ENCODE measurements around the gene CMKLR1. TPM values are rescaled to one million over a fixed set of nuclear protein-coding genes. Genes with fewer than 3 reads are reported as not detected.

The CMKLR1 gene
- total RNA-seq, 1 experiment from 2014 or later, result not detected

DNA sequence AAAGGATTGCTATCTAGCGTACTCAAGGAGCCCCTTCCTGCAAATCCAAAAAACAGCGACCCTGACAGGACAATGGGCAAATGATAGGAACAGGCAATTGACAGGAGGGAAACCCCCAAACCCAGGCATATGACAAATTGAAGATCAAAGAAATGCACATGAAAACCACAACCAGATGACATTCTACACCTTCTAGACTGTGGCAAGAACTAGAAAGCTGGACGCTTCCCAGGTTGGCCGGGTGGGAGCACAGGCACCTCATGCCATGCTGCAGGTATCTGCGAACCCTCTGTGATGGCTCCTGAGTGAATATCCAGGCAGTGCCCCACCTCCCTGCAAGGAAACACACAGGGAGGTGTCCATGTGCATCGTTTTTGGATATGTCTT, 37.1 kb downstream of the CMKLR1 start:
- no peak for DNase-seq (ENCODE audit: low spot score)

DNA sequence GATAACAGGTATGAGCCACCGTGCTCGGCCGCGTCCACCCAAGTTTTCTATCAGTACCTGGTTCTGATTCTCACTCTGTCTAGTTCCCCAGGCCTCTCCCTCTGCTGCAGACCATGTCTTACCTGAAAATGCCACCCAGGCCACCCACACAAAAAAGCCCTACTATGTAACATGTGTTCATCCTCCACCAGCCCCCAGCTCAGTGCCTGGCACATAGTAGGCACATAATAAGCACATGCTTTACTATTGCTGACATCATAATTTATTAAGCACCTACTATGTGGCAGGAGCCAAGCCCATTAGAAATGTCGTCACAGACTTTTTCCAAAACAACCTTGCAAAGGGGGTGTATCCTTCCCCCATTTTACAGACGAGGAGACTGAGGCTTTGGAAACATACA, 37.8 kb downstream of the CMKLR1 start:
- no peak for DNase-seq (ENCODE audit: low spot score)

DNA sequence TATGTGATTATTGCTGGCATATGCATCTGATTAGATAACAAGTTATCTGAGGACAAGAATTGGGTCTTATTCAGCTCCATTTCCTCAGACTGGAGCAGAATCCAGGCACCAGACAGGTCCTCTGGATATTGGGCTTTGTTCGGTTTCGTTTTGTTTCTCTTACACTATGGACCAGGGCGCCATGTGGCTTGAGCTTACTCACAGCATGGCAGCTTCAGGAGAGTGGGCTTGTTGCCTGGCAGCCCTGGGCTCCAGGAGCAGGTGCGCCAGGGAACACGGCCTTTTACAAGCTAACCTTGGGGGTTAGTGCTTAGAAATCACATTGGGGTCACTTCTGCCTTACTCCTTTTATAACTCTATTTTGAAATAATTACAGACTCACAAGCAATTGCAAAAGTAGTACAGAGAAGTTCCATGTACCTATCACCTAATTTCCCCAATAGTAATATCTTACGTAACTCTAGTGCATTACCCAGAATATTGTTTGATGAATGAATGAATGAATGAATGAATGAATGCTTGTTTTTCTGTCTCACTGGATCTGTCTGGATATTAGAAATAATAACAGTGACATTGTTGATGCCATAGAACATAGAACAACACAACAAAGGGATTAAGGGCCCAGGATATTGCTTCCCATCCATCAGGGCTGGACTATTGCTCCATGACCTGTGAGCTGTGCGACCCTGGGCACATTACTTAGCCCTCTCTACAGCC, 39.0 kb downstream of the CMKLR1 start:
- no peak for DNase-seq (ENCODE audit: low spot score)

DNA sequence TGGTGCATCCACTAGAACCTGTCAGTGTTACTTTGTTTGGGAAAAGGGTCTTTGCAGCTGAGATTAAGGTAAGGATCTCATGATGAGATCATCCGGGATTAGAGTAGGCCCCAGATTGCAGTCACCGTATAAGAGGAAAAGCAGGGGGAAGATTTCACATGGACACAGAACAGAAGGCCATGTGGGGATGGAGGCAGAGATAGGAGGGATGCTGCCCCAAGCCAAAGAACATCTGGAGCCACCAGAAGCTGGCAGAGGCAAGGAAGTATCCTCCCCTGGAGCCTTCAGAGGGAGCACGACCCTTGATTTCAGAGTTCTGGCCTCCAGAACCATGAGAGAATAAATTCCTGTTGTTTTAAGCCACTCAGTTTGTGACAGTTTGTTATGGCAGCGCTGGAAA, 39.6 kb downstream of the CMKLR1 start:
- DNase-seq (ENCODE audit: low spot score), result no peak

- DNase-seq (ENCODE audit: low spot score), result no peak
Measured at GRCh38 chr12:108298761-108299275, 40.3 kb downstream of the CMKLR1 start.

DNA sequence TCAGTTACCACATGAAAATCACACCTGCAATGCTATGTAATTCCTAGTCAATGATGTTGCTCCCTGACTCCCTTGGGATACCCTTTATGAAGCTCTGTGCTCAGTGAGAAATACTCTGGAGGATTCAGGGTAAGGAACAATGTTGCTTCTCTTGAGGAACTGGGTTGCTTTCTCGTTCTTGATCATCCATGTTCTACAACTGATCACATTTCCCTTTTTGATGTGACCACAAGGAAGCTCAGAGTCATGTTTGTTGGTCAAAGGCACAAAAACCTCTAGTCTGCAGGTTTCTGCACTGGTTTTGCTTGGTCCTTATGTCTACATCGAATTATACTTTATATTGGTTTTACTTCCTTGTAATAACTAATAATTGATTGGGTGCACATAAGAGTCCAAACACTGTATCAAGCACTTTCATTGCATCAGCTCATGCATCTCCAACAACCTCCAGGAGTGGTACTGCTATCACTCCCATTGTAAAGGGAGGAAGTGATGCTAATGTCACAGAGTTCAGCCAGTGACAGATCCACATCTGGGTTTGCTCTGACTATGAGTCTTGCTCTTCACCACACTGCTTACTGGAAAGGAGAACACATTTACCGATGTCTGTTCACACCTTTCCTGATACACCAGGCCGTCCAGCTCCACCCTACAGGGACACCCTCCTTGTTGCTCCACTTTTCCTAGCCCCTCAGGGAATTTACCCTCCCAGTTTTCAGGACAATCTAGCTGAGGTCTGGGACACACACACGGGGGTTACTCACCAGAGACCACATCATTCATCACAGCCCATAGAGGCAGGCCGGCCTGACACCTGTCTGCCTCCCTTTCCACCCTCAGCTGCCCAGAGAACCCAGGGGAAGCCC, 41.0 kb downstream of the CMKLR1 start:
- DNase-seq (ENCODE audit: low spot score), result no peak

- no peak for DNase-seq (ENCODE audit: low spot score)
Measured at GRCh38 chr12:108297424-108297823, 41.7 kb downstream of the CMKLR1 start.

DNA sequence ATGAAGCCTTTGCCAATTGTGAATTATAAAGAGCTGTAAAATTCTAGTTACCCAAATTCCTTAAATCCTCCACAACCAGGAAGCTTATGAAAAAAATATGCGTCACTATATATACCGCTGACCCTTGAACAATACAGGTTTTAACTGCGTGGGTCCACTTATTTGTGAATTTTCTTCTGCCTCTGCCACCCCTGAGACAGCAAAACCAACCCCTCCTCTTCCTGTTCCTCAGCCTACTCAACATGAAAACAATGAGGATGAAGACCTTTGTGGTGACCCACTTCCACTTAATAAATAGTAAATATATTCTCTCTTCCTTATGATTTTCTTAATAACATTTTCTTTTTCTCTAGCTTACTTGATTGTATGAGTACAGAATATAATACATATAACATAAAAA, 42.2 kb downstream of the CMKLR1 start:
- DNase-seq (ENCODE audit: low spot score), result no peak

DNA sequence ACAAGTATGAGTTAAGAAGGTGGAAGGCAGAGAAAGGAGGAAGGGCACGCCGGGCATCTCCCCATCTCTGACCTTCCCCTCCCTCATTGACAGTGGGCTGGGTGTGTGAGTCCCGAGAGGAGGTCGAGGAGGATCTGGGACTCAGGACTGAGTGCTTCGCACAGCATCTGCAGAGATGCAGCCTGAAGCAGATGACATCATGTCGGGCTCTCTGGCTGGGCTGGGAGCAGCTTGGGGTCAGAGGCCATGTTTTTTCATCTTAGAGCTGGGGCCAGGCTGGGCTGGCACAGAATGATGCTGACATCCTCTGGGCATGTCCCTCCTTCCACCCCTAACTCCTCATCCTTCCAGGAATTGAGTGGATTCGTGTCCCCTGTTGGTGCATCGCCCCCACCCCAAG, 43.5 kb downstream of the CMKLR1 start:
- DNase-seq (ENCODE audit: low spot score), result no peak

DNA sequence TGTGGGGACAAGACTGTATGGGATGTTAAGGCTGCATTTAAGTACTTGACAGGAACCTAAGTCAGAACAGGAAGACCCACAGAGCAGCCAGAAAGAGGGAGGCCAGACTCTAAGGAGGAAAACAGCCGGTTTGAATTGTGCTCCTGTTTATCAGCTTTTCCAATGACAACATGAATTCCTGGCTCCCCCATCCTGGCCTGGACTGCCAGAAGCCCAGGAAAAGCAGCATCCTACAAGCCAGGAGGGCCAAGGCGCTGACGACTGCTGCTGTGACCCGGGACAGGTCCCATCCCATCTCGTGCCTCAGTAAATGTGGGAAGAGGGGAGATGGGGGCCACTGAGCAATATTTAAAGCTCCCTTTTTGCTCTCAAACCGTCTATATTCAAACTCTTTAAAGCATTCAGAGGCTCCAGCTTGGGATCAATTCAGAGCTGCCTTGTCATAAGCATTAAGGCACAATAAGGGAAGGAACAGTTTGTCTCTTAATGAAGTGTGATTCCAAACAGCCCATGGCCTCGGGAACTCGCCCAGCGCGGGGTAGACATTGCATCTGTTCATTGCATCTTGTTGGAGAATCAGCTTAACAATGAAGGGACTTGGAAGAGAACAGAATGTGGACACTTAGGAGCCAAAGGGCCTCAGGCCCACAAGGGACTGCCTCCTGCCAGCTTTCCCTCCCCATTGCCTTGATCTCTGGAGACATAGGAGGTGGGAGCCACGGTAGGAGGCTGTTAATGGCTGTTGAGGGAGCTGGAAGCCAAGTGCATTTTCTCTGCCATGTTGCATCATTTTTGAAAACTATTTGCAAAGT, 49.6 kb downstream of the CMKLR1 start:
- DNase-seq (ENCODE audit: low spot score), result no peak

DNA sequence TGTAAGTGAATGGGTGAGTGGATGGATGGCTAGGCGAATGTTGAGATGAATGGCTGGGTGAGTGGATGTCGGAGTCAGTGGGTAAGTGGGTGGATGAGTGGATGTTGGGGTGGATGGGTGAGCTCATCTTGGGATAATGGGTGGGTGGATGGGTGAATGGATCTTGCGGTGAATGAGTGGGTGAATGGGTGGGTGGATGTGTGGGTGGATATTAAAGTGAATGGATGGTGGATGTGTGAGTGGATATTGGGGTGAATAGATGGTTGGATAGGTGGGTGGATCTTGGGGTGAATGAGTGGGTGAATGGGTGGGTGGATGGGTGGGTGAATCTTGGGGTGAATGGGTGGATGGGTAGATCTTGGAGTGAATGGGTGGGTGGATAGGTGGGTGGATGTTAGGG, 51.9 kb downstream of the CMKLR1 start:
- no peak for DNase-seq (ENCODE audit: low spot score)

GRCh38 chr12:108285016-108285415, 54.1 kb downstream of the CMKLR1 start:
- no peak for DNase-seq (ENCODE audit: low spot score)

DNA sequence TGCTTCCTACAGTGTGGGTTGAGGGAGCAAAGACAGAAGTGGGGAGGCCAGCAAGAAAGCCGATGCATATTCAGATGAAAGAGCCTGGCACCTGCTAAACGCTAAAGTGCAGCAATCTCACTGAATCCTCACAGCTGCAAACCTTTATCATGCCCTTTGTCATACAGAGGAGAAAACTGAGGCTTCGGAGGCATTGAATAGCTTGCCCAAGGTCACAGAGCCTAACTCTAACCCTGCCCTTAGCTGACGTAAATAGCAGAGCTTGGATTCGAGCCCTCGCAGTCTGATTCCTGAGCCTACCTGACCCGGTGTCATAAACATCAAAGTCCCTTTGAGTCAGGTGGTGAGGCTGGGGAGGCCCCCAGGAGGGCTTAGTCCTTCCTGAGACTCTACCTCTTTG, 54.9 kb downstream of the CMKLR1 start:
- DNase-seq (ENCODE audit: low spot score), result no peak

GRCh38 chr12:108282676-108283075, 56.4 kb downstream of the CMKLR1 start:
- DNase-seq (ENCODE audit: low spot score), result no peak

GRCh38 chr12:108282160-108282559, 57.0 kb downstream of the CMKLR1 start:
- DNase-seq (ENCODE audit: low spot score), result no peak

DNA sequence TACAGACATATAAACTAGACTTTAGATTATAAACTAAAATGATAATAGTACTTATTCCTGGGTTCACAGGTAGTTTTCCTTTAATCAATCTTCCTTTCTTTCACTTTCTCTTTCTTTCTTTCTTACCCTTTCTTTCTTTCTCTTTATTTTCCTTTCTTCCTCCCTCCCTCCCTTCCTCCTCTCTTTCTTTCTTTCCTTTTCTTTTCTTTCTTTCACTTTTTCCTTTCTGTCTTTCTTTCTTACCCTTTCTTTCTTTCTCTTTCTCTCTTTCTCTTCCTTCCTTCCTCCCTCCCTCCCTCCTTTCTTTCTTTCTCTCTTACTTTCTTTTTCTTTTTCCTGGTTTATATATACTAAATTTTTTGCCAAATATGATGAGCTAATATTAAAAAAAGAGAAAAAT, 61.5 kb downstream of the CMKLR1 start:
- no peak for DNase-seq (ENCODE audit: low spot score)

- DNase-seq (ENCODE audit: low spot score), result no peak
Measured at GRCh38 chr12:108273217-108273616, 65.9 kb downstream of the CMKLR1 start.

DNA sequence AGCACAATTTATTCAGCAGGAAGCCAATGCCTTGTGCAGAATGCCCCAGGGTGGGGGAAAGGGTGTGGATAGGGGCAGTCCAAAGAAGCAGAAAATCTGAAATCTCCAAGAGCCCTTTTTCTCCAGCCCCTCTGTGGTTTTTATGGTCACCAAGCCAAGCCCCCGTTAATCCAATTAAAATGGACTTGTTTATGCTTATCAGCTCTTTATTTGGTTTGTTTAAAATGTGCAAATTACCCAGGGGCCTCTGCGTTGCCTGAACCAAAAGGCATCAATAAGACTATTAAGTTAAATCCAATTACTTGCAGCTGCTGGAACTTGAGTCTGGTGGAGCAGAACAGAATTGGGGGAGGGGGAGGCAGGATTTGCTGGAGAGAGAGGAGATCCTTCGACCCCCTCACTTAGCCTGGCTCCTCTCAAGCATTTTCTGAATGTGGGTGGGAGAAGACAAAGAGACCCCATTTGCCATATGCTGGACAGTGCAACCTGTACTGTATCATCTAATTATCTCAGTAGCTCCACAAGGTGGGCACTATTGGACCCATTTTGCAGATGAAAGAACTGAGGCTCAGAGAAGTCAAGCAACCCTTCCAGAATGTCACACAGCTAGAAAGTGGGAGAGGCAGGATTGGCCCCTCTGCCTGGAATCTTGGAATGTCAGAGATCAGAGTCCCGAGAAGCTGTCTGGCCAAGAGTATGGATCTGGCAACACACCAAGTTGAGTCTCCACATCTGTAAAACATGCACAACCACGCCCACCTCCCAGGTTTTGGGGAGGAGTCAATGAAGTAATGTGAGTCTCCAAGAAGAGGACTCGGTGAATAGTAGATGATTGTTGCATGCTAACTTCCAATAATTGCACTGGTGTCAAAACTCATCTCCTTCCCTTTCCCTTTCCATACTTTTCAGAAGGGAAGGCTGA, 66.9 kb downstream of the CMKLR1 start:
- no peak for DNase-seq (ENCODE audit: low spot score)

DNA sequence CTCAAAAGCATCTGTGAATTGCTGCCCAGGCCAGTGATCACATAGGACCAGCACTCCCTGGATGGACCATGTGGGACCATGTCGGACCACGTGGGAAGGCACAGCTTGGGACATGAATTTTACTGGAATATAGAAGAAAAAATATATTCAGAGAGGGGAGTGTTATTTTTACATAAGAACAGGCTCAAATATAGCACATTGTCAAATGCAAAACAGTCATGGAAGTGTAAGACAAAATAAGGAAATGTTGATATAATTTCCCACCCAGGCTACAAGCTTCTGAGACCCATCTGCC, 68.3 kb downstream of the CMKLR1 start:
- DNase-seq (ENCODE audit: low spot score), result no peak

GRCh38 chr12:108270035-108270848, 68.9 kb downstream of the CMKLR1 start:
- DNase-seq (ENCODE audit: low spot score), result no peak

Measured in HT-29 (cell line).